ENCODE data around the gene RAB3IL1.

DNA sequence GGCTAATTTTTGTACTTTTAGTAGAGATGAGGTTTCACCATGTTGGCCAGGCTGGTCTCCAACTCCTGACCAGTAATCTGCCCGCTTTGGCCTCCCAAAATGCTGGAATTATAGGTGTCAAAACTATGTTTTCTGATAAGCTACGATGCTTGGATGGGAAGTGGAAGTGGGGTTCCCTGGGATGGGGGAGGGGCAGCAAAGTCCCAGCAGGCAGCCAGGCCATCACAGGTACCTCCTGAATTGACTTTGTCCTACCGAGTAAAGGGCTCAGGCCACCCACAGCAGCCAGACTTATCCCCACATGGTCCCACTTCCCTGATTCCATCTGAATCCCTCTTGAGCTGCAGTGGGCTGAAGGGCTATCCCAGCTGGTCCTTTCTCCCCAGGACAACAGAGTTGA lies 43.2 kb upstream of the RAB3IL1 start:
- TF ChIP-seq, protein P1, sequence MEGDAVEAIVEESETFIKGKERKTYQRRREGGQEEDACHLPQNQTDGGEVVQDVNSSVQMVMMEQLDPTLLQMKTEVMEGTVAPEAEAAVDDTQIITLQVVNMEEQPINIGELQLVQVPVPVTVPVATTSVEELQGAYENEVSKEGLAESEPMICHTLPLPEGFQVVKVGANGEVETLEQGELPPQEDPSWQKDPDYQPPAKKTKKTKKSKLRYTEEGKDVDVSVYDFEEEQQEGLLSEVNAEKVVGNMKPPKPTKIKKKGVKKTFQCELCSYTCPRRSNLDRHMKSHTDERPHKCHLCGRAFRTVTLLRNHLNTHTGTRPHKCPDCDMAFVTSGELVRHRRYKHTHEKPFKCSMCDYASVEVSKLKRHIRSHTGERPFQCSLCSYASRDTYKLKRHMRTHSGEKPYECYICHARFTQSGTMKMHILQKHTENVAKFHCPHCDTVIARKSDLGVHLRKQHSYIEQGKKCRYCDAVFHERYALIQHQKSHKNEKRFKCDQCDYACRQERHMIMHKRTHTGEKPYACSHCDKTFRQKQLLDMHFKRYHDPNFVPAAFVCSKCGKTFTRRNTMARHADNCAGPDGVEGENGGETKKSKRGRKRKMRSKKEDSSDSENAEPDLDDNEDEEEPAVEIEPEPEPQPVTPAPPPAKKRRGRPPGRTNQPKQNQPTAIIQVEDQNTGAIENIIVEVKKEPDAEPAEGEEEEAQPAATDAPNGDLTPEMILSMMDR (conservative IDR thresholded peaks at IDR 0.05; ENCODE audit: low read length): no peak
- no peak for TF ChIP-seq EZH2phosphoT487 (IDR thresholded peaks at IDR 0.05; ENCODE audit: borderline replicate concordance)
